Measurements from ENCODE around the gene HOXA5. TPM values are rescaled to one million over a fixed set of nuclear protein-coding genes. Genes with fewer than 3 reads are reported as not detected.

The HOXA5 gene
- total RNA-seq, 2 experiments from 2014 or later = 3.4 to 7.4 TPM

DNA sequence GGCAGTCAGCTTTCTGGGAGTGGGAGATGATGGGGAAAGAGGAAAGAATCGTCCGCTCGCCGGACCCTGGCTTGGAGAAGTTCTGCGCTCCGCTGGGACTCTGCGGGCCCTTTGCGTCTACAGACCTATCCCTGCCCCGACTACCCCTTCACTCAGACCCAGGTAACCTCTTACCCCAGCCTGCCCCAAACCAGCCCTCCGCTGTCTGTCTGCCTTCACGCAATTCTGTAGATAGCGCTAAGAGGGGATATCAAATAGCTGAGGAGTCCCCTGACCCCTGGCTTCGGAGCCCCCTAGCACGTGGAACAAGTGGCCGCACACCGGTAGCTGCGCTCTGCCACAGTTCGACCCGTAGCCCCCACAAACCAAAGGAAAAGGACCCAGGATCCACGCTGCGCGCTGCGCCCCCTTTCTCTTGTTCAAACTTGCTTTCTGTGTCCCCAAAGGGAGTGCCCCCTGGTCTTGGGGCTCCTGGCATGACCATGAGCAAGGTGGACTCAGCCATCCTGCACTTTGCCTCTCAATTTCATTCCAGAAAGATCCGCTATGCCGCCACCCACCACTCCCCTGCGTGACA is 19.9 kb downstream of the HOXA5 start:
- TF ChIP-seq EZH2phosphoT487 (IDR thresholded peaks at IDR 0.05; ENCODE audit: borderline replicate concordance, low read depth, low read length) = no peak
- no peak for TF ChIP-seq CTCF (conservative IDR thresholded peaks at IDR 0.05; ENCODE audit: low read length)
- Histone ChIP-seq H4K20me1 (ENCODE audit: insufficient read depth, low read length) (no peaks in the 10 kb centered on the region; the same call in 1 of the 2 replicates), H3K9me3 (ENCODE audit: low read length) (no peaks in the 10 kb centered on the region), H3K79me2 (ENCODE audit: insufficient read depth, low read depth, low read length) (no peaks in the 10 kb centered on the region), H3K4me2 (ENCODE audit: low read length) (no peak overlapping the region), H3K4me1 (ENCODE audit: insufficient read depth, low read length, poor library complexity, severe bottlenecking) (no peaks in the 10 kb centered on the region), H3K27ac (ENCODE audit: low read depth, low read length, poor library complexity, severe bottlenecking) (no peak overlapping the region), H3K9me2 (ENCODE audit: insufficient read depth, low read length) (no peaks in the 10 kb centered on the region), H3K4me3 (ENCODE audit: low read depth, low read length, poor library complexity, severe bottlenecking) (no peak overlapping the region), H2AFZ (ENCODE audit: low read length) (no peak overlapping the region), H3K36me3 (ENCODE audit: insufficient read depth, low read length) (no peaks in the 10 kb centered on the region)
- POLR2A ChIA-PET = no interaction called here
- CTCF ChIA-PET (ENCODE audit: unreplicated experiment) = no interaction called here
- DNase-seq (ENCODE audit: low spot score) = no peak
- intact Hi-C loops (cut with micrococcal nuclease; ENCODE audit: unreplicated experiment) = no loop called here
- no TSS peak for BruUV-seq (replicated peaks)

GRCh38 chr7:27123007-27123476 is 20.4 kb downstream of the HOXA5 start:
- Histone ChIP-seq H3K9me3 (ENCODE audit: low read length) (no peaks in the 10 kb centered on the region), H3K36me3 (ENCODE audit: insufficient read depth, low read length) (no peaks in the 10 kb centered on the region), H3K4me2 (ENCODE audit: low read length) (no peak overlapping the region), H3K4me1 (ENCODE audit: insufficient read depth, low read length, poor library complexity, severe bottlenecking) (no peaks in the 10 kb centered on the region), H4K20me1 (ENCODE audit: insufficient read depth, low read length) (no peaks in the 10 kb centered on the region; the same call in 1 of the 2 replicates), H3K27ac (ENCODE audit: low read depth, low read length, poor library complexity, severe bottlenecking) (no peak overlapping the region), H3K79me2 (ENCODE audit: insufficient read depth, low read depth, low read length) (no peaks in the 10 kb centered on the region), H3K9me2 (ENCODE audit: insufficient read depth, low read length) (no peaks in the 10 kb centered on the region), H2AFZ (ENCODE audit: low read length) (no peak overlapping the region), H3K4me3 (ENCODE audit: low read depth, low read length, poor library complexity, severe bottlenecking) (no peak overlapping the region)
- no peak for DNase-seq (ENCODE audit: low spot score)
- no TSS peak for BruUV-seq (replicated peaks)
- POLR2A ChIA-PET = no interaction called here
- CTCF ChIA-PET (ENCODE audit: unreplicated experiment) = no interaction called here
- TF ChIP-seq EZH2phosphoT487 (IDR thresholded peaks at IDR 0.05; ENCODE audit: borderline replicate concordance, low read depth, low read length) (no peak), CTCF (conservative IDR thresholded peaks at IDR 0.05; ENCODE audit: low read length) (no peak)
- intact Hi-C loops (cut with micrococcal nuclease; ENCODE audit: unreplicated experiment) = no loop called here

- H4K20me1 ChIP-seq (ENCODE audit: insufficient read depth, low read length) = no peaks in the 10 kb centered on the region
- BruUV-seq (replicated peaks) = no TSS peak
- DNase-seq (ENCODE audit: low spot score) = no peak
- H3K79me2 ChIP-seq (ENCODE audit: insufficient read depth, low read depth, low read length) = no peaks in the 10 kb centered on the region
- no peaks in the 10 kb centered on the region for H3K9me3 ChIP-seq (ENCODE audit: low read length)
- ChIA-PET CTCF (ENCODE audit: unreplicated experiment) (no interaction called here), POLR2A (no interaction called here)
- no peak overlapping the region for H3K4me2 ChIP-seq (ENCODE audit: low read length)
- intact Hi-C loops (cut with micrococcal nuclease; ENCODE audit: unreplicated experiment) = no loop called here
- TF ChIP-seq EZH2phosphoT487 (IDR thresholded peaks at IDR 0.05; ENCODE audit: borderline replicate concordance, low read depth, low read length) = no peak
- TF ChIP-seq CTCF (conservative IDR thresholded peaks at IDR 0.05; ENCODE audit: low read length) = no peak
- H2AFZ ChIP-seq (ENCODE audit: low read length) = no peak overlapping the region
- H3K36me3 ChIP-seq (ENCODE audit: insufficient read depth, low read length) = no peaks in the 10 kb centered on the region
- H3K27ac ChIP-seq (ENCODE audit: low read depth, low read length, poor library complexity, severe bottlenecking) = no peak overlapping the region
- no peak overlapping the region for H3K4me3 ChIP-seq (ENCODE audit: low read depth, low read length, poor library complexity, severe bottlenecking)
- no peaks in the 10 kb centered on the region for H3K4me1 ChIP-seq (ENCODE audit: insufficient read depth, low read length, poor library complexity, severe bottlenecking)
- no peaks in the 10 kb centered on the region for H3K9me2 ChIP-seq (ENCODE audit: insufficient read depth, low read length)
Measured at GRCh38 chr7:27122077-27122910, 21.2 kb downstream of the HOXA5 start.

Data from OCI-LY7 (cell line).